Measurements from ENCODE around the gene GMPS.

GMPS gene

GRCh38 chr3:155991847-155992246, 121.4 kb downstream of the GMPS start:
- Histone ChIP-seq H2BK120ac (ENCODE audit: insufficient read depth, low read length, poor library complexity) (no peak overlapping the region), H3K36me3 (ENCODE audit: control insufficient read depth in 1 of 2, insufficient read depth in 2 of 2, low read length in 2 of 2) (no peaks in the 10 kb centered on the region), H3K9ac (ENCODE audit: low read length) (no peak overlapping the region), H3K27me3 (ENCODE audit: insufficient read depth, low read length) (no peaks in the 10 kb centered on the region), H3K4me1 (ENCODE audit: control insufficient read depth in 1 of 2, insufficient read depth in 2 of 2, low read length in 2 of 2) (no peaks in the 10 kb centered on the region), H3K79me1 (ENCODE audit: low read length) (no peaks in the 10 kb centered on the region), H4K8ac (ENCODE audit: low read depth, low read length) (no peak overlapping the region), H3K27ac (ENCODE audit: low read depth, low read length) (no peak overlapping the region), H3K18ac (ENCODE audit: low read length) (no peak overlapping the region), H2AK5ac (ENCODE audit: low read length) (no peak overlapping the region), H3K4ac (ENCODE audit: low read depth, low read length) (no peak overlapping the region), H3K9me3 (ENCODE audit: insufficient read depth, low read depth, low read length) (no peaks in the 10 kb centered on the region), H3K4me3 (ENCODE audit: low read depth, low read length) (no peak overlapping the region), H3K4me2 (ENCODE audit: low read length) (no peak overlapping the region), H4K91ac (ENCODE audit: low read depth, low read length) (no peak overlapping the region), H2BK5ac (ENCODE audit: low read depth, low read length, poor library complexity) (no peak overlapping the region), H3K14ac (ENCODE audit: low read length) (no peak overlapping the region), H4K12ac (ENCODE audit: low read depth, low read length) (no peak overlapping the region), H2BK12ac (ENCODE audit: low read length) (no peak overlapping the region), H2AFZ (ENCODE audit: insufficient read depth, low read length, poor library complexity) (no peak overlapping the region), H3K23ac (ENCODE audit: low read length) (no peak overlapping the region), H3K79me2 (ENCODE audit: control insufficient read depth, insufficient read depth, low read length, poor library complexity) (no peaks in the 10 kb centered on the region)
- no CpG with 5 or more reads among the region's 1 CpG for WGBS (ENCODE audit: extremely low coverage, insufficient coverage, insufficient read length)
- peak; percentile 22 to 66 for DNase-seq
